ENCODE data around the gene SH2D4B.
"Not testable (repeated sequence)": the region's sequence is repeated elsewhere in the genome, so short reads cannot be mapped to it uniquely, and the experiment has no call there.

Gene SH2D4B

DNA sequence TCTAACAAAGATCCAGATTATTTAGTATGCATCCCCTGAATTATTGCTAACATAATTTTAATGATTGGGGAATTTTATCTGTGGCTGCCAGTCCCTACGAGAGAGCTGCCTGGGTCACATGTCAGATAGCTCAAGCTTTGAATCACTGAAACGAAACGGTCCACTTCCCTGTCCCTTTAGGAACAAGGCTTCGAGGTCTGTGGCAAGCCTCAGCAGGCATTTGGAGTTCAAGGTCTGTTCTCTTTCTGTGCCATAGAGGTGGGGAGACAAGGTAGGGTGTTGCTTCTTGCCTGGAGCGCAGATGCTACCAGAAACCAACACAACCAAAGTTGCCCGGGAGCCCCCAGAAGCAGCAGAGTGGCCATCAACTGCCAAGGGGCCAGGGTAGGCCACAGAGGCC lies 13.9 kb upstream of the SH2D4B start:
- DNase-seq (ENCODE audit: low spot score) = no peak

DNA sequence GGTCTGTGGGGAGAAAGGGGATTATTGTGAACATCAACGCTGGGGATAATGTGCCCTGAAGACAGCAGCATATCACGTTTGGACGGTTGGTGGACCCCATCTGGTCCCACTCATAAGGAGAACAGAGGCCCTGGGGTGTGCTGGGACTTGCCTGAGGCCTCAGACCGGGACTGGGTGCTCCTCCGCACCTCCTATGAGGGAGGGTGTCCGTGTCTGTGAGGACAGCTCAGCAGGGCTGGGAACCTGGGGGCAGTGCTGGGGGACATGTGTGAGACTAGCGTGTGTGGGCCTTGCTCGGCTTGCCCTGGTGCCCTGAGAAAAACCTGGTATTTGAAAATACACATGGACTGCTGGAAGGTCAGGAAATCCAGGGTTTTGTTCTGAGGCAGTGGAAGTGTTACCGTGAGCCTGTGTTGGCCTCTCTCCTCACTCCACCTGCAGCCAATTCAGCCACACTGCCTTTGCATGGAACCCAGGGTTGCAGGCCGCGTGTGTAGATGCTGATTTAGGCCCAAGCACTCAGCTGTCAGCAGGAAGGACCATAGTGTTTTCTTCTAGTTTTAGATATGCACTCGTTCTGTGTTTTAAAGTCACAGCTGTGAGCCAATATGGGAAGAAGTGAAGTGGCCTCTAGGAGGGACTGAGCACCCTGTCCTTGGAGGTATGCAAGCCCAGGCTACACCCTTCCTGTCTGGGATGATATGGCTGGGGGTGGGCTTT lies 13.4 kb upstream of the SH2D4B start:
- no peak for DNase-seq (ENCODE audit: low spot score)

DNA sequence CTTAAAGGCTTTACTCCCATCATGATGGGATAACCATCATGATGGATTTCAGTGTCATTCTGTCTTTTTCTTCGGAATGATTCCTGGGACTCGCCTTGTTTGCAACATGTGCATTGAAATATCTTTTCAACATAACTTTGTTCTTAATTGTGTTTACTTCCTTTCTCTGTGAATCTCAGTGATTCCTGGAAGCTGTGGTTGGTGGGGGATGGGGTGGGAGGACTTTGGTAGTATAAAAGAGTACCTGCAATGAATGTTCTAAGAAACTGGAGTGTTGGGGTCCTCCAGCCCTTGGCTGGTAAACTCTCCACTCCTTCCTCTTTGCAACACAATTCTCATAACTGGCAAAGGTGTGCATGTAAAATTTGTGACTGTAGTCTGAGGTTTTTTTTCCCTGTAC lies 11.5 kb upstream of the SH2D4B start:
- no peak for DNase-seq (ENCODE audit: low spot score)

DNA sequence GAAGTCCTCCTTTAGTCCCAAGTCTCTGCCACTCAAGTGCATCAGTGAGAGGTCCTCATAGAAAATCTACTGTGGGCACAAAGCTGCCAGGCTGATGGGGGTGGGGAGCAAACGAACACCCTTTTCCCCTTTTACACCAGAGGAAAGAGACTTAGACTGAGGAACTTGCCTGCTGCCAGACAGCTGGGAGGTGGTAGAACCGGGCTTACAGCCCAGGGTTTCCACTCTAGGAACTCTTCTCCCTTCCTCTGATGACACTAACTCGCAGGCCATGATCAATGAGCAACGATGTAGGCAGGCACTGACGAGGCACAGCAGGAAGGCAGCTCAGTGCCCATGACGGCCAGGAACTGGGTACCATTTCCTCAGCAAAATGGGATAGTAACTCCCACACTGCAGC lies 11.0 kb upstream of the SH2D4B start:
- no peak for DNase-seq (ENCODE audit: low spot score)

DNA sequence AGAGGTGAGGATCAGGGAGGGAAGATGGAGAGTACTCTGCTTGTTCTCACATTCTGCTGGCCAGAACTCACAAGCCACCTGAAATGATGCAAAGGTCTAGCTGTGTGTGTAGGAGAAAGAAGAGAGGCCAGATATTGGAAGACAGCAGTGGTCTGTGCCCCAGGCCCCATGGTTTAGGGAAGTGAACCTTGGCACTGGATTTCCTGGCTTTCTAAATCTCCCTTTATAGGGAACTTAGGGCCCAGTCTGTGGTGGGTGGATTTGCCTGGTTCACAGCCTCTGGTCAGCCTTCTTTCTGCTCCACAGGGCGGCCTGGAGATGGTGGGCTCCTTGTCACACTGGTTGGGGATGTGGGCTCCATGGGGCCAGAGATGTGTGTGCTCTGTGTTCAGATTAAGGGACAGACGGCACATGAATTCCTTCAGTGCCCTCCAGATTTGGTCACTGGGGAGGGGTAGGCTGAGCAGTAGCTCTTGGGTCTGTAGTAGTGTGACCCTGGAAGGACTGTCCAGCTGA lies 9.5 kb upstream of the SH2D4B start:
- DNase-seq (ENCODE audit: low spot score) = no peak

DNA sequence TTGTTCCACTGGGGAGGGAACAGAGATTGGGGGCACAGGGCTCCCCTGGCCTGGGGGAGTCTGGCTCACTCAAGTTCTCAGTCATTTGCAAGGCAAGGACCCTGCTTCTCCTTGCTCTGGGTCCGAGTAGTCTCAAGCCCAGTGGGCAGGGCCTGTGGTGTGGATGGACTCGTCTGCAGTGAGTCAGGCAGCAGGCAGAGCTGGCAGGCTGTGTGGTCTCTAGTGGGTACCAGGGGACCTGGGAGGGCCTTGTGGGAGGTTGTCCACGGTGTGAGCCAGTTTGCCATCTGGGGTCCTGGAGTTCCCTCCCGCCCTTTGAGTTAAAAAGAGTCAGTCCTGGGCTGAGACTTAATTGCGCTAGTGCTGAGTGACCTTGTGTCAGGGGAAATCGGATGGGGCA lies 8.8 kb upstream of the SH2D4B start:
- DNase-seq (ENCODE audit: low spot score) = no peak

DNA sequence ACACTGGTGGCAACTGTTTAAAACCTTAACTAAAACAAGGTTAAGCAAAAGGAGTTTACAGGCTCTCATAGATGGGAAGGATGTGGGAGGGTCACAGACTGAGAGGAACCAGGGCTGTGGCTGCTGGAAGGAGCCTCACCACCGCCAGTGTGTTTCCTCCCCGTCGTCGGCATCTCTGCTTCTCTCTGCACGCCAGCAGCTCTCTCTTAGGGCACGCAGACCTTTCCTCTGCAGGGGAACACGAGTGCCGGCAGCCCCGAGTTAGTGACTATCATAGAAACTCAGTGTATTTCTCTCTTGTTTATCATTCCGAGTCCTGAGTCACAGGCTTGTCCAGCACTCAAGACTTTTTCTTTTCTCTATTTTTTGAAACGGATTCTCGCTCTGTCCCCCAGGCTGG lies 8.1 kb upstream of the SH2D4B start:
- no peak for DNase-seq (ENCODE audit: low spot score)

DNA sequence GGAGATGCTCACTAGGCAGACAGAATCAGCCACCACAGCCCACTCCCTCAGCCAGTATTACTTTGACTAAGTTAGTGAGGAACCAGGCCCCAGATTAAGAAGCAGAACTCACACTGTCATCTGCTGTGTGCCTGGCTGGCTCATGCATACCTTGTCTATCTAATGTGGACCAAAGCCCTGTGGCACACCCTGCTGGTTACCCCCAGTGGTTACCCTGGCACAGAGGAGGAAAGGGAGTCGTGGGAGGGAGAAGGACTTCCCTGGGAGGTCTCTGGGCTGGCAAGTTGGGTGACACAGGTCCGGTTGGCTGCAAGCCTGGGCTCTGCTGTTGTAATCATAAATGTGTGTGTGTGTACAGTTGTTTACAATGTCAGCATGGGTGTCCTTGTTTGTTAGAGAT lies 7.5 kb upstream of the SH2D4B start:
- DNase-seq (ENCODE audit: low spot score) = no peak

DNA sequence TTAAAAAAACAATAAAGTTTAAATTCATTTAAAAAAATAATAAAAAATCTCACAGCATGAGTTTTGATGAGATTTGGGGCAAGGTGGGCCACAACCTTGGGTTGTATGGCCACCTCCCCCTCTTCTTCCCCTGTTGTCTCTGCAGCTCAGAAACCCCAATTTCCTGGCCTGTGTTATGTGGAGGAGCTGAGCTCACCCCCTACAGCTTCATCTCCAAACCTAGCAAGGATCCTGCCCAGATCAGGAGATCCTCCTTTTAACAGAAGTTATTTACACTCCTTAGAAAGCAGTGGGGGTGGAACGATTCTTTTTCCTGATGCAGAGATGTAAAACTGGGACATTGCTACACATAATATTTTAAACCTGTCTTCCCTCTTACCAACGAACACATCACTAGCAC lies 6.9 kb upstream of the SH2D4B start:
- no peak for DNase-seq (ENCODE audit: low spot score)

DNA sequence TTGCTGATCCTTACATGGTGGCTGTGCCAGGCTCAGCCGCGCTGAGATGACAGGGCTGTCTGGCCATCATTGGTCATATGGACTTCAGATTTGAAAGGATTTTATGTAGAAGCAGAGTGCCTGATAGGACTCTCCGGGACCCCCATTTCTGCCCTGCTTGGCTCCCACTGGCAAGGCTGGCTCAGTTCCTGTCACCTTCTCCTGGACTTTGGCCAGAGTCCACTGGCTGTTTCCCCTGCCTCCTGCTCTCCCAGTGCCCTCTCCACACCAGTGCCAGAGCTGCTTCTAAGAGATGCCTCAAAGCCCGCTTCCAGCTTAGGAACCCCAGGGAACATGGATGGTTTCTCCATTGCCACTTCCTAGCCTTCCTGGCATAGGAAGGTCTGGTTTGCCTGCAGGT lies 5.1 kb upstream of the SH2D4B start:
- no peak for DNase-seq (ENCODE audit: low spot score)

DNA sequence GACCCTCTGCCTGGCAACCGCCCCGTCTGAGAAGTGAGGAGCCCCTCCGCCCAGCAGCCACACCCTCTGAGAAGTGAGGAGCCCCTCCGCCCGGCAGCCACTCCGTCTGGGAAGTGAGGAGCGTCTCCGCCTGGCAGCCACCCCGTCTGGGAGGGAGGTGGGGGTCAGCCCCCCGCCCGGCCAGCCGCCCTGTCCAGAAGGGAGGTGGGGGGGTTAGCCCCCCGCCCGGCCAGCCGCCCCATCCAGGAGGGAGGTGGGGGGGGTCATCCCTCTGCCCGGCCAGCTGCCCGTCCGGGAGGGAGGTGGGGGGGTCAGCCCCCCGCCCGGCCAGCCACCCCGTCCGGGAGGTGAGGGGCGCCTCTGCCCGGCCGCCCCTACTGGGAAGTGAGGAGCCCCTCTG lies 3.6 kb upstream of the SH2D4B start:
- DNase-seq (ENCODE audit: low spot score) = not testable (repeated sequence)

DNA sequence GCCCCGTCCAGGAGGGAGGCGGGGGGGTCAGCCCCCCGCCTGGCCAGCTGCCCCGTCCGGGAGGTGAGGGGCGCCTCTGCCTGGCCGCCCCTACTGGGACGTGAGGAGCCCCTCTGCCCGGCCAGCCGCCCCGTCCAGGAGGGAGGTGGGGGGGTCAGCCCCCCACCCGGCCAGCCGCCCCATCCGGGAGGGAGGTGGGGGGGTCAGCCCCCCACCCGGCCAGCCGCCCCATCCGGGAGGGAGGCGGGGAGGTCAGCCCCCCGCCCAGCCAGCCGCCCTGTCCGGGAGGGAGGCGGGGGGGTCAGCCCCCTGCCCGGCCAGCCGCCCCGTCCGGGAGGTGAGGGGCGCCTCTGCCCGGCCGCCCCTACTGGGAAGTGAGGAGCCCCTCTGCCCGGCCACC lies 3.1 kb upstream of the SH2D4B start:
- not testable (repeated sequence) for DNase-seq (ENCODE audit: low spot score)

DNA sequence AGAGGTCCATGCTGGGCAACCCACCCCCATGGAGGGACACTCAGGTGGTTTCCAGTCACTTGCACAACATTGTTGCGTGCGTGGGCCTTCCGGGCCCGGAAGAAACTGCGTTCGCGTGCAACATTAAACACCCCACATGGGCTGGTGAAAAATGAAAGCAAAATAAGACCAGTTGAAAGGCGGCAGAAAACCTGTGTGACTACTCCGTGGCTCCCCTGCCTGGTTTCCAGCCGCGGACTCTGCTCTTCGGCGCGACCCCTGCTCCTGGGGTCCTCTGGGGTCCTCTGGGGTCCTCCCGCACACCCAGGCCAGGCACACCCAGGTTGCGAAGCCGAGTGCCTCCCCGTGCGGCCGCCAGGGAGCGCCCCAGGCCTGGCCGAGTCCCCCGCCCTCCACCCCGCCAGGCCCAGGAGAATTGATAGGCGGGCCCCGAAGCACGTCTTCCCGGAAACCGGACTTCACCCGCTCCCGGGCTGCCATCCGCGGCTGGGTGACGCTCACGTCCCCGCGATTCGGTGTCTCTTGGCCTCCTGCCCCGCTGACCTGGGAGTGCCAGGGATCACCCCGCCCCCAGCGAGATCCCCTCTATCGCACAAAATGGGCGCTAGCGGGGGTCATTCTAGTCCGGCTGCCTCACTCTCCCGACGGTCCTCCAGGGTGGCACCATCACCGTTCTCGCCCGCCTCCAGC lies 1.9 kb upstream of the SH2D4B start:
- no peak for DNase-seq (ENCODE audit: low spot score)

DNA sequence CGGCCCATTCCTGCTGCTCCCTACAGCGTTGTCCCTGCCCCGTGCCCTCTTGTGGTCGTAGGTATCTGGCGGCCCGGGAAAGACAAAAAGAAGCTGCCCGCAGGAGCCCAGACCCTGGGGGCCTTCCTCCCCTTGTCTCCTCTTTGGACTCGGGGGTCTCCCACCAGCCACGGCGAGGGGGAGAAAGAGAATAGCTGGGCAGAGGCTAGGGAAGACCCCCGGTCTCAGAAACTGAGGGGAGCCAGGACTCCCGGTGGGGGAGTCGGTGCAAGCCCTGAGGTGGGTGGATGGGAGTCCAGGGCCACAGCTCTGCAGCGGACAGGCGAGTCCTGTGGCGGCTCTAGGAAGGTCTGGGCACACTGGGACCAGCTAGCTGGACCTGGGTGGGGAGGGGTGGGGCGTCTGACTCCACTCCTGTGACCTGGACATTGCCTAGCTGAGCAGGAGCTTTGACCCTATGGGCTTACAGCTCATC lies 1.3 kb upstream of the SH2D4B start:
- no peak for DNase-seq (ENCODE audit: low spot score)

DNA sequence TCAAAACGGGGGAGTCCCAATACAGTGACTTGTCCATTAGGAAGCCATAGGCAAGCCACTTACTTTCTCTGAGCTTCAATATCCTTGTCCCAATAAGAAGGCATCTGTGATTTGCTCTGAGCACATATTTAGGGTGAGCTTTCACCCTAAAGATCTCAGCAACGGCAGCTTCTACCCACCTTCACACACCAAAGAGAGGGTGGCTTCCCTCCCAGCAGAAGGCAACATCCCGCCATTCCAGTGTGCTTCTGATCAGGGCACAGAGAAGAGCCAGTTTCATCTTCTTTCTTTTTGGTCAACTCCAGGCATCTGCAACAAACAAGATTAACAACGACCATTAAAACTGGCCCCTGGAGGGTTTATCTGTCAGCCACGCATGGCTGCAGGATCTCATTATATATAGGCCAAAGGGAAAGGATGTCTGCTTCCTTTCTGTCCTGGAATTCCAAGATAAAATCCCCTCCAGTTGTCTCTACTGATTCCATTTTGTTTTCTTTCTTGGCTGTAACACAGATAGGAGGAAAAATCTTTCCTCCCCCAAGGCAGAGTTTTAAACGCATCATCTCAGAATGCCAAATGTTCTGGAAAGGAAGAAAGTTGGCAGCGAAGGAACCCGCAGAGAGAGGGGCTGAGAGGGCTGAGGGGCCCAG lies 491 bp upstream of the SH2D4B start:
- DNase-seq (ENCODE audit: low spot score) = peak; percentile 63

DNA sequence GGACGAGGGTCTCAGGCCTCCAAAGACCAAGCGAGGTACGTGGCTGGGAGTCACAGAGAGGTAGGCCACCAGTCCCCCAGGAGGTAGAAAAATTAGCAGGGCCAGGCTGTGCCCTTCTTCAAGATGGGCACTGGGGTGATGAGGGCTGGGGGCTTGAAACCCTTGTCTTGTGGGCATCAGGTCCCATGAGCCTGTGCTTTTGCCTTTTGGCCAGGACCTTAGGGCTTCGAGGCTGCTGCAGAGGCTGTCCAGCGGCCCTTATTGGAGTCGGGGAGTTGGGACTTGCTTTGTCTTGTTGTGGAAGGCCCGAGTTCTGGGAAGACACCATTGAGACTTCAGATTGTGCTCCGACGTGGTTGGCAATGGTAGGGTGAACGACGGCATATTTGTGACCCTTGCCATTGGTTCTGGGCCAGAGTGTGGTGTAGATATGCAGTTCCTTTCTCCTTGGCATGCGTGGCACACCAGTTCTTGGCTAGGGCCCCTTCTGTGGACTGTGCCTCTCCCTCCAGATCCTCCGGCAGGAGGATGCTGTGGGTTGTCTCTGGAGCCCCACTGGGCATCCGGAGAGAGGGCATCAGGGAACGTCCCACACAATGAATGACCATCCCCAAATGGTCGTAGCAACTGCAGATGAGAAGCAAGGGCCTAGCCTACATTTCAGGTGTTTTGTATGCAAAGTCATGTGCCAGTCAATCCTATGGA lies 931 bp downstream of the SH2D4B start:
- DNase-seq (ENCODE audit: low spot score) = no peak

DNA sequence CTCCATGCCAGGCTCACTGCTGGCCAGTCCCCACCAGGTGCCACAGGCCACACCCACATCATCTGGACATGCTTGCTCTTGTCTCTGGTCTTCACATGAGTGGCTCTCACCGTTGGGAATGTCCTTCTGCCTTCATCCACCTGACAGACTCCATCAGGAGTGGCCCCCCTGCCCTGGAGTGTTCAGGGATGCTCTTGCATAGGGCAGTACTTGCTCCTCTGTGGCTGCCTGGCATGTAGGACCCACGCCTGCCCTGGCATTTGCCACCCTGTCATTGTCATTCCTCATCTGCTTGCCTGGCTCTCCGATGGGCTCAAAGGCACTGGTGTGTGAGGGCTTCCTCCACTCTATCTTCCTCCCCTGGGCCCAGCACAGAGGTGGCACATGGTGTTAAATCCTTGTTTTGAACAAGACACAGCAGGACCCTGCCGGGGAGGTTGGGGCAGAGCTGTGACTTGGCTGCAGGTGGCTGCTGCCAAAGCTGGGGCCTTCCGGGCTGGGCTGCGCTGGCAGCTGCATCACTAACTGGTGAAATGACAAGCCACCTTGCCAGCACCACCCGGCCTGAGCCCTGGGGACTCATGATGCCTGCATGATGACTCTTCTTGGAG lies 1.8 kb downstream of the SH2D4B start:
- DNase-seq (ENCODE audit: low spot score) = no peak

DNA sequence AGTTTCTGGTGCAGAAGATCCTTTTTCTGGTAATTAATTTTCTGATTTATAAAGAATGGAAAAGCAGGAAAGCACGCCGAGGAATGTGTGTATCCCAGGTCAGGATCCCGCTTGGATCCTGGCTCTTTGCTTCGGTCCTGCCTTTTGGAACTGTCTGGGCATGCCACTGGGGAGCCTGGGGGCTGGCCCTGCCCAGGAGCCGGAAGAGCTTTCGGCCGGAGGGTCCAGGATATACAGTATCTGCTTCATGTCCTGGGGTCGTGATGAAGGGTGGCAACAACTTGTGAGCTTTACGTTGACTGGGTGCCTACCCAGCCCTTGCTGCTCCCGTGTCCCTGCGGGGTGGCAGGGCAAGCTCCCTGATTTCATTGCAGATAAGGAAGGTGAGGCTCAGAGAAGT lies 2.4 kb downstream of the SH2D4B start:
- DNase-seq (ENCODE audit: low spot score) = no peak

DNA sequence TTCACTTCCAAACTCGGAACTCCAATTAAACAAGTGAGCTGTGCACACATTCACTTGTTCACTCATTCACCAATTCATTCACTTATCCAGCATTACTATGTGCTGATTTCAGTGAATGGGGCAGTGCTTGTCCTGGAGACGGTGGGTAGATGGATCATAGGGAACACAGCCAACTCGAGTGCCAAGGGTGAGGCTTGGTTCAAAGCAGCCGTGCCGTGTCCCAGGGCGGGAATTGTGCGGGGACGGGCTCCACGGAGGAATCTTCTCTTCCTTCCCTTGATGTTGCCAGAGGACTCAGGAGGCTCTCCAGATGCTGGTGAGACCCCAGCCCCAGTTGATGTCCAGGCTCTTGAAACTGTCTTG lies 2.9 kb downstream of the SH2D4B start:
- no peak for DNase-seq (ENCODE audit: low spot score)

DNA sequence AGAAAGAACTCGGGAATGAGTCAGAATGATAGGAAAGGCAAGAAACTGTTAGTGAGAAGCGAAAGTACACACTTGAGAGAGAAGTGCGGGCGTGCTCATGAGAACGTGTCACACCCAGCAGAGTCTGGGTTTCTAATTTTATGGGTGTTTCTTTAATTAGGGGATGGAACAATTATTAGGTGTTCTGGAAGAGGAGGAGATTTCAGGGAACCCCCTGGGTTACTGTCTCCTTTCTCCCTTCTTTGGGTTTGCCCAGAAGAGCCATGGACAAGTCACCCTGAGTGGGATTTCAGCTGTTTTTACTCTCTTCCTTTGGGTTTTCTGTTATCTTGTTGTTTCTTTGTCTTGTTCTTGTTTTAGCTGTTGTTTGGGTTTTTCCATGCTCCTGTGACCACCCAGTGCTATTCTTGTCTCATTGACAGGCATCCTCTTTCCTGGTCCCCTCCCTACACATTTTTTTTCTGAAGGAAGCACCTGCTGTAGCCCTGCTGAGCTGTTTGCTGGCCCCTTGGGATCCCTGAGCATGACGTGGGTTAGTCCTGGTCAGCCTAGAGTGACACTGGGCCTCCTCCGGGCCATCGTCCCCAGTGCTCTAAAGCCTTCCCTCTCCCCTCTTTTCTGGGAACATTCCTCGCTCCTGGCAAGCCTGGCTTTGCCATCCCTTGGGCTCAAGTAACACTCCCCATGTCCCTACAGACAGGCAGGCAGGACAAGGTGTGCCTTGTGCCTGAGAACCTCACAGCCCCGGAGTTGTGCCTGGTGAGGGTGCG lies 3.5 kb downstream of the SH2D4B start:
- no peak for DNase-seq (ENCODE audit: low spot score)

DNA sequence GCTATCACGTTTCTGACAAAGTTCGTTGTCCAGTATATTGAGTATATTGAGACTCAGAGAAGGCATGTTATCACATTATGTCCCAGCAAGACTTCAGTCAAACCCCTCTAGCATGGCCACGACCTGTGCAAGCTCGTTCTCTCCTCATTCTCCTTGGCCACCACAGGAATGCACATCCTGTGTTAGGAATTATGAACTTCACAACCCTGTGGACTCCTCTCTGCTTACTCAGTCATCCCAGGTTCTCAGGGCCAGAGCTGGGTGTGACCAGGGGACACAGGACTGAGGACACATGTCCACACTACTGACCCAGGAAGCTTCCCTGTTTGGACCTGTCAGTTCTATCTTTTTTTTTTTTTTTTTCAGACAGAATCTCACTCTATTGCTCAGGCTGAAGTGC lies 4.4 kb downstream of the SH2D4B start:
- DNase-seq (ENCODE audit: low spot score) = no peak

Measured in SK-N-DZ (cell line).